HepG2 (cell line): ENCODE results near the gene SGSM1. TPM values are rescaled to one million over a fixed set of nuclear protein-coding genes. Genes with fewer than 3 reads are reported as not detected.
A peak's percentile ranks its signal among the peaks of the same experiment; 100 is the strongest.

Source experiments
- ATAC-seq: fragments of 200-7000 bp; cut with Tn5 transposase; 3 replicates; pipeline ENCODE4 v1.9.1; 2020; ENCODE audit warnings: mild to moderate bottlenecking, moderate library complexity
- BruUV-seq: library from RNA; stranded (reverse); fragments of 400-500 nt; replicated peaks from 2 replicates; lab custom pipeline; 2021; lab: Mats Ljungman, UMichigan
- CTCF ChIA-PET: fragments of 300-600 bp; formaldehyde crosslinking; extraction: SDS; loops from one replicate; lab custom pipeline; 2021; ENCODE audit warnings: low total read pairs, inconsistent platforms, low intra/inter-chr PET ratio; lab: Yijun Ruan, JAX
- POLR2A ChIA-PET: fragments of 350-600 bp; sonication (Branson Sonifier 250); formaldehyde crosslinking; loops from one replicate; lab custom pipeline; 2020; ENCODE audit warnings: antibody characterized with exemption, inconsistent platforms; lab: Yijun Ruan, JAX
- DNase-seq: peaks from one replicate; pipeline ENCODE4 v3.0.0-alpha.2; 2015; ENCODE audit warnings: low spot score
- FAIRE-seq: peaks from 3 replicates; lab custom pipeline; 2011; peaks lifted over from hg19 to GRCh38; lab: Jason Lieb, UNC
- H2AFZ ChIP-seq: one replicate; pipeline ENCODE4 v1.6.1; 2011; ENCODE audit warnings: low read length, inconsistent platforms
- H3K27ac ChIP-seq: fragments of 300-600 bp; 3 replicates; pipeline ENCODE4 v1.8.0; 2011; ENCODE audit warnings: mixed run types, mild to moderate bottlenecking, mixed read lengths, low read length, inconsistent platforms; ENCODE audit not compliant: insufficient read depth; ENCODE audit errors: extremely low read length
- H3K27me3 ChIP-seq, 2 experiments: fragments of 200-600 bp in 1 of 2; 2 replicates in 1 of 2; 3 replicates in 1 of 2; pipeline versions ENCODE4 v1.6.0 to v1.8.0; 2011; ENCODE audit warnings: low read length in 2 of 2, mild to moderate bottlenecking in 2 of 2, moderate library complexity in 2 of 2, inconsistent platforms in 1 of 2; ENCODE audit not compliant: insufficient read depth in 2 of 2, control insufficient read depth in 1 of 2
- H3K36me3 ChIP-seq, 2 experiments: fragments of 200-600 bp in 1 of 2; replicated peaks in 1 of 2; 2 replicates in 1 of 2; 3 replicates in 1 of 2; pipeline versions ENCODE4 v1.5.1 to v1.8.0; 2011; ENCODE audit warnings: low read length in 2 of 2, inconsistent platforms in 1 of 2; ENCODE audit not compliant: insufficient read depth in 2 of 2, control insufficient read depth in 1 of 2
- H3K4me1 ChIP-seq: 2 replicates; pipeline ENCODE4 v1.5.1; 2012; ENCODE audit warnings: low read length, inconsistent platforms; ENCODE audit not compliant: insufficient read depth
- H3K4me2 ChIP-seq: 2 replicates; pipeline ENCODE4 v1.6.0; 2011; ENCODE audit warnings: low read depth, low read length, inconsistent platforms
- H3K4me3 ChIP-seq, 3 experiments: fragments of 200-600 bp in 1 of 3; sonication (generic), shearing (Covaris generic) in 1 of 3; replicated peaks in 1 of 3; 2 replicates each; pipeline ENCODE4 v1.5.1; 2011 to 2016; ENCODE audit warnings: low read length in 3 of 3, inconsistent platforms in 2 of 3, low read depth in 2 of 3, mild to moderate bottlenecking in 2 of 3, control low read depth in 1 of 3, mixed read lengths in 1 of 3; ENCODE audit not compliant: insufficient read depth in 1 of 3
- H3K79me2 ChIP-seq: one replicate; pipeline ENCODE4 v1.6.1; 2011; ENCODE audit warnings: low read length, inconsistent platforms; ENCODE audit not compliant: insufficient read depth
- H3K9ac ChIP-seq: 2 replicates; pipeline ENCODE4 v1.6.0; 2011; ENCODE audit warnings: mild to moderate bottlenecking, low read depth, low read length, inconsistent platforms; ENCODE audit not compliant: insufficient read depth
- H3K9me3 ChIP-seq: 2 replicates; pipeline ENCODE4 v1.5.1; 2012; ENCODE audit warnings: mild to moderate bottlenecking, low read length
- H4K20me1 ChIP-seq: 2 replicates; pipeline ENCODE4 v1.6.0; 2011; ENCODE audit warnings: inconsistent platforms, mild to moderate bottlenecking, low read length, moderate library complexity; ENCODE audit not compliant: insufficient read depth
- ATF7 ChIP-seq, 2 experiments: fragments of 450-650 bp in 1 of 2; sonication (generic) in 1 of 2; formaldehyde crosslinking in 1 of 2; IDR thresholded peaks; 2 replicates each; pipeline versions ENCODE4 v1.4.0 to v1.6.1; 2016 to 2020; ENCODE audit warnings: antibody characterized with exemption in 1 of 2, mild to moderate bottlenecking in 1 of 2, missing genetic modification reagents in 1 of 2
- CBX5 ChIP-seq: sonication (generic); formaldehyde crosslinking; IDR thresholded peaks from 2 replicates; pipeline ENCODE4 v1.4.0; 2020; ENCODE audit warnings: missing genetic modification reagents, borderline replicate concordance
- HNRNPLL ChIP-seq: fragments of 200-400 bp; formaldehyde crosslinking; IDR thresholded peaks from 2 replicates; pipeline ENCODE4 v1.6.1; 2017; ENCODE audit warnings: mild to moderate bottlenecking, low read depth, low read length; ENCODE audit not compliant: poor library complexity, severe bottlenecking
- KLF13 ChIP-seq: sonication (generic); formaldehyde crosslinking; IDR thresholded peaks from 2 replicates; pipeline ENCODE4 v1.4.0; 2020; ENCODE audit warnings: mild to moderate bottlenecking, missing genetic modification reagents
- STAT5B ChIP-seq: sonication (generic); formaldehyde crosslinking; IDR thresholded peaks from 2 replicates; pipeline ENCODE4 v1.4.0; 2020; ENCODE audit warnings: missing genetic modification reagents
- YEATS2 ChIP-seq: sonication (generic); formaldehyde crosslinking; IDR thresholded peaks from 2 replicates; pipeline ENCODE4 v1.4.0; 2020; ENCODE audit warnings: missing genetic modification reagents, borderline replicate concordance
- ZNF260 ChIP-seq: sonication (generic); formaldehyde crosslinking; IDR thresholded peaks from 2 replicates; pipeline ENCODE4 v1.4.0; 2020; ENCODE audit warnings: missing genetic modification reagents, low read depth, mild to moderate bottlenecking, borderline replicate concordance
- WGBS: methylation state at CpG from one replicate; pipeline ENCODE4 v1.1.6; 2017; ENCODE audit warnings: low lambda C conversion rate; 5-methylcytosine and 5-hydroxymethylcytosine counted together
- in situ Hi-C: cut with HindIII; loops from 2 replicates; pipeline ENCODE4 v1.10.0; 2017; ENCODE audit warnings: low pct_unique_long_range_greater_than_20kb; ENCODE audit not compliant: extremely low pct_ligation_motif_present
- intact Hi-C: fragments of 100-400 bp; cut with micrococcal nuclease; formaldehyde crosslinking; loops from one replicate; pipeline ENCODE4 v1.10.0; 2022; ENCODE audit not compliant: unreplicated experiment
- polyA plus RNA-seq, 8 experiments: library from polyadenylated mRNA; depleted of rRNA in 3 of 8; stranded (reverse) in 7 of 8; unstranded in 1 of 8; fragments of >200 nt; fragmentation: Illumina TruSeq in 4 of 8; extraction: Trizol in 4 of 8; gene quantifications; 2 replicates each; pipeline versions ENCODE4 v1.2.1 to v1.2.3, GENCODE V29; 2011 to 2016; ENCODE audit warnings: low read depth in 4 of 8, missing spikeins in 1 of 8, mixed read lengths in 1 of 8; ENCODE audit not compliant: insufficient read depth in 1 of 8
- total RNA-seq, 5 experiments: library from RNA; depleted of rRNA; stranded (reverse); fragments of >200 nt; fragmentation: Illumina TruSeq; extraction: Trizol; gene quantifications; 2 replicates each; pipeline ENCODE4 v1.2.3, GENCODE V29; 2016; ENCODE audit warnings: low read depth in 1 of 5
- TF ChIP-seq, protein P1 (sequence below): sonication (generic); formaldehyde crosslinking; IDR thresholded peaks from 2 replicates; pipeline ENCODE4 v1.4.0; 2020; ENCODE audit warnings: missing genetic modification reagents
- TF ChIP-seq, protein P2 (sequence below): sonication (generic); formaldehyde crosslinking; IDR thresholded peaks from 2 replicates; pipeline ENCODE4 v1.4.0; 2020; ENCODE audit warnings: low read depth, mild to moderate bottlenecking, missing genetic modification reagents

Gene SGSM1
- total and polyA plus RNA-seq, 2 of the 13 experiments (the other 11 are each of a cell fraction or from before 2014, with no cell fraction given), result 0.07 TPM; not detected in 1

DNA sequence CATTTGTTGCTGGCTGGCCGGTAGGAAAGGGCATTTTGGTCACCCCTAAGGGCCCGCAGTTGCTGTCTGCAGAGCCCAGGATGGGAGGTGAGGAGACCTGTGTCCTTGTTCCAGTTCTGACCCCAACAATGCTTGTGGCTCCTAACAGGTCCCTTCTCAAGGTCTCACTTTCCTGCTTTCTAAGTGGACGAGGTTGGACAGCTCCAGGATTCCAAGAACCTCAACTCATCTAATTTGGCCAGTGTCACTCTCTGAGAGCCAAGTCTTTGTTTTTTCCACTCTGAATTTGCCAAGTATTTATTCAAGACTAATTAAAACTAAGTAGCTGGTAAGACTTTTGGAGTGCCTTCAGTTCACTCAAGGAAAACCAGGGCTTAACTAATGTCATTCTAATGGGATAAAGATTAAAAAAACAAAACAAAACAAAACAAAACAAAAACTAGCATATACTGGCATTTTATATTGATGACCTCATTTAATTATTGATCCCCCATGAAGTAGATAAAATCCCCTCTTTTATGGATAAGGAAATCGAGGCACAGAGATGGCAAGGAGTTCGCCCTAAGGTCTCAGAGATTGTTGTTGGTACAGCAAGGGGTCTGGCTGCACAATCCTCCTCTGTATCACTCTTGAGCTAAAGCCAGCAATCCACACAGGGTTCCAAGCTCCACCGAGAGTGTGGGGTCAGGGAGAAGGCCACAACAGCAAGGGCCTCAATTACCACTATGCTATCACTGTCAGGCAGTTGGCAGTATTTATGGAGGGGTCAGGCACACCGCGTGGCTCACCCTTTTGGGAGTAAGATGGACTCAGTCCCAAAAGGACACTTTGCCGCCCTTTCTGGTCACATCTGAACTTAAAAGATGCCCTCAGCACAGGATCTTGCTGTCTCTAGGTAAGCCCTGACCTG lies 8.1 kb downstream of the SGSM1 start:
- Histone ChIP-seq H3K36me3 (no peaks in the 10 kb centered on the region), H3K4me3 (no peak overlapping the region), H4K20me1 (no peaks in the 10 kb centered on the region), H3K79me2 (no peaks in the 10 kb centered on the region), H3K9me3 (no peaks in the 10 kb centered on the region), H3K9ac (no peak overlapping the region), H2AFZ (no peak overlapping the region), H3K27me3 (peaks cover 1 to 42% of the 10 kb centered on the region in 2 experiments; a peak in 3 of 5 replicates), H3K27ac (no peak overlapping the region), H3K4me1 (no peaks in the 10 kb centered on the region), H3K4me2 (no peak overlapping the region)
- intact Hi-C loops, result no loop called here
- in situ Hi-C loops, result no loop called here
- peak; percentile 80 for TF ChIP-seq ATF7 (IDR thresholded peaks at IDR 0.05)
- no peak for TF ChIP-seq ATF7 (CRISPR knock-in tag; IDR thresholded peaks at IDR 0.05)
- TF ChIP-seq, protein P1, sequence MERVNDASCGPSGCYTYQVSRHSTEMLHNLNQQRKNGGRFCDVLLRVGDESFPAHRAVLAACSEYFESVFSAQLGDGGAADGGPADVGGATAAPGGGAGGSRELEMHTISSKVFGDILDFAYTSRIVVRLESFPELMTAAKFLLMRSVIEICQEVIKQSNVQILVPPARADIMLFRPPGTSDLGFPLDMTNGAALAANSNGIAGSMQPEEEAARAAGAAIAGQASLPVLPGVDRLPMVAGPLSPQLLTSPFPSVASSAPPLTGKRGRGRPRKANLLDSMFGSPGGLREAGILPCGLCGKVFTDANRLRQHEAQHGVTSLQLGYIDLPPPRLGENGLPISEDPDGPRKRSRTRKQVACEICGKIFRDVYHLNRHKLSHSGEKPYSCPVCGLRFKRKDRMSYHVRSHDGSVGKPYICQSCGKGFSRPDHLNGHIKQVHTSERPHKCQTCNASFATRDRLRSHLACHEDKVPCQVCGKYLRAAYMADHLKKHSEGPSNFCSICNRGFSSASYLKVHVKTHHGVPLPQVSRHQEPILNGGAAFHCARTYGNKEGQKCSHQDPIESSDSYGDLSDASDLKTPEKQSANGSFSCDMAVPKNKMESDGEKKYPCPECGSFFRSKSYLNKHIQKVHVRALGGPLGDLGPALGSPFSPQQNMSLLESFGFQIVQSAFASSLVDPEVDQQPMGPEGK (CRISPR knock-in tag), result no peak
- ChIA-PET CTCF (no interaction called here), POLR2A (no interaction called here)
- BruUV-seq, result no TSS peak
- FAIRE-seq (no peak), ATAC-seq (no peak), DNase-seq (no peak)
- WGBS, result 14% methylated on average over 7 of the region's 9 CpGs

DNA sequence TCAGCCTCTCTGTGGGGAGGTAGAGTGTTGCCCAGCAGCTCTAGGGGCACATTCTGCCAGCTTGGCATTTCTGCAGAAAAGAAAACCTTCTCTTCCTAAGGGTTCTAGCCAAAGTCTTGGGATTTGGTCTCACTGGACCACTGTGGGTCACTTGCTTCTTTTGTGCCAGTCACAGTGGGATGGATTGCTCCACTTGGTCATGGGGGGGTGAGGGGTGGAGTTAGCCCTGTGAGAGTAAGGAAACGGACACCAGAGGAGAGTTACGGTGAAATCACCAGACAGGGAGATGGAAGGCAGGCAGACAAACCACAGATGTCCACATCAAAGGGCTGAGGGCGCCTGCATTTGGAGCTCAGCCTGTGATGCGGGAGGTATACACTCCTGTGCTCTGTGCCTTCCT lies 10.8 kb downstream of the SGSM1 start:
- Histone ChIP-seq H4K20me1 (no peaks in the 10 kb centered on the region), H3K9me3 (no peaks in the 10 kb centered on the region), H3K4me1 (no peaks in the 10 kb centered on the region), H2AFZ (no peak overlapping the region), H3K4me3 (no peak overlapping the region), H3K27me3 (peaks cover 1 to 38% of the 10 kb centered on the region in 2 experiments; a peak in 2 of 5 replicates), H3K27ac (no peak overlapping the region)
- no peak for ATAC-seq
- in situ Hi-C loops, result no loop called here
- 0% methylated on average over 2 of the region's 4 CpGs for WGBS
- CTCF ChIA-PET, result no interaction called here
- TF ChIP-seq CBX5 (no peak), KLF13 (no peak), STAT5B (CRISPR knock-in tag) (no peak), YEATS2 (CRISPR knock-in tag) (no peak), HNRNPLL (no peak), ZNF260 (CRISPR knock-in tag) (no peak)
- TF ChIP-seq, protein P2, sequence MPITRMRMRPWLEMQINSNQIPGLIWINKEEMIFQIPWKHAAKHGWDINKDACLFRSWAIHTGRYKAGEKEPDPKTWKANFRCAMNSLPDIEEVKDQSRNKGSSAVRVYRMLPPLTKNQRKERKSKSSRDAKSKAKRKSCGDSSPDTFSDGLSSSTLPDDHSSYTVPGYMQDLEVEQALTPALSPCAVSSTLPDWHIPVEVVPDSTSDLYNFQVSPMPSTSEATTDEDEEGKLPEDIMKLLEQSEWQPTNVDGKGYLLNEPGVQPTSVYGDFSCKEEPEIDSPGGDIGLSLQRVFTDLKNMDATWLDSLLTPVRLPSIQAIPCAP (CRISPR knock-in tag), result no peak
- TF ChIP-seq, all 625 proteins: peak for 0
- intact Hi-C loops, result no loop called here
- FAIRE-seq (no peak), DNase-seq (no peak)
- BruUV-seq, result no TSS peak
- Histone ChIP-seq H3K36me3 (no peaks in the 10 kb centered on the region), H3K79me2 (no peaks in the 10 kb centered on the region), H3K4me2 (no peak overlapping the region), H3K9ac (no peak overlapping the region)
- POLR2A ChIA-PET, result no interaction called here
